A549 (cell line): ENCODE measurements around the gene BICDL1.

Experiments used
- TF ChIP-seq, protein P1 (sequence below): fragments of >200 bp; sonication (Bioruptor Twin); formaldehyde crosslinking; IDR thresholded peaks from 3 replicates; pipeline ENCODE4 v1.5.1; 2016
- TF ChIP-seq, protein P2 (sequence below): fragments of >200 bp; sonication (Bioruptor Twin); formaldehyde crosslinking; IDR thresholded peaks from 3 replicates; pipeline ENCODE4 v1.6.1; 2016
- TF ChIP-seq, protein P3 (sequence below): fragments of 150-350 bp; IDR thresholded peaks from 2 replicates; pipeline ENCODE4 v1.6.1; 2014; ENCODE audit warnings: low read depth, mild to moderate bottlenecking, low read length

DNA sequence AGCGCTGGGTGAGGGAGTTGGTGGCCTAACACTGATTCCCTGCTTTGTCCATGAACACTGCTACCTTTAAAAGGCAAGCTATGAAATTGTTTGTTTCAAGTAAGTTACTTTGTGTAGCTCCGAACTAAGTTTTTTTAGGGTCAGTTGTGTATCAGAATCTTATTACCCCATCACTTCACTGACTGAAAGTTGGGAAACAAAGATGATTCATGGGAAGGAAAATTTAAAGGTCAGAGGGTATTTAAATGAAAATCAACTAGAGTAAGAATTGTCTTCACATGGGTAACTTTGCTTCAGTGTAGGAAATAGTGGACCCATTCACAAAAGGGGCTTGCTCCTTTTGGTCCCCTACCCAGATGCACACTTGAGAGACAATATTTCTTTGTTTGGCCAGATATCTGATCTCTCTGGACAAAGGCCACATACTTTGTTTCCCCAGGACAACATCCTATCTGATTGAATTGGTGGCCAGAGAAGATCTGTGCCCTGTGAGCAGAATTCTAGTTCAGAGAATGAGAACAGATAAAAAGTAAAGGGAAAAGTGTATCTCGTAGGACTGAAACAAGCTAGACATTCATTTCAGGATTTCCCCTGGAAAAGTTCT lies 74.0 kb downstream of the BICDL1 start:
- TF ChIP-seq, protein P1, sequence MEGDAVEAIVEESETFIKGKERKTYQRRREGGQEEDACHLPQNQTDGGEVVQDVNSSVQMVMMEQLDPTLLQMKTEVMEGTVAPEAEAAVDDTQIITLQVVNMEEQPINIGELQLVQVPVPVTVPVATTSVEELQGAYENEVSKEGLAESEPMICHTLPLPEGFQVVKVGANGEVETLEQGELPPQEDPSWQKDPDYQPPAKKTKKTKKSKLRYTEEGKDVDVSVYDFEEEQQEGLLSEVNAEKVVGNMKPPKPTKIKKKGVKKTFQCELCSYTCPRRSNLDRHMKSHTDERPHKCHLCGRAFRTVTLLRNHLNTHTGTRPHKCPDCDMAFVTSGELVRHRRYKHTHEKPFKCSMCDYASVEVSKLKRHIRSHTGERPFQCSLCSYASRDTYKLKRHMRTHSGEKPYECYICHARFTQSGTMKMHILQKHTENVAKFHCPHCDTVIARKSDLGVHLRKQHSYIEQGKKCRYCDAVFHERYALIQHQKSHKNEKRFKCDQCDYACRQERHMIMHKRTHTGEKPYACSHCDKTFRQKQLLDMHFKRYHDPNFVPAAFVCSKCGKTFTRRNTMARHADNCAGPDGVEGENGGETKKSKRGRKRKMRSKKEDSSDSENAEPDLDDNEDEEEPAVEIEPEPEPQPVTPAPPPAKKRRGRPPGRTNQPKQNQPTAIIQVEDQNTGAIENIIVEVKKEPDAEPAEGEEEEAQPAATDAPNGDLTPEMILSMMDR: no peak
- TF ChIP-seq, protein P2, sequence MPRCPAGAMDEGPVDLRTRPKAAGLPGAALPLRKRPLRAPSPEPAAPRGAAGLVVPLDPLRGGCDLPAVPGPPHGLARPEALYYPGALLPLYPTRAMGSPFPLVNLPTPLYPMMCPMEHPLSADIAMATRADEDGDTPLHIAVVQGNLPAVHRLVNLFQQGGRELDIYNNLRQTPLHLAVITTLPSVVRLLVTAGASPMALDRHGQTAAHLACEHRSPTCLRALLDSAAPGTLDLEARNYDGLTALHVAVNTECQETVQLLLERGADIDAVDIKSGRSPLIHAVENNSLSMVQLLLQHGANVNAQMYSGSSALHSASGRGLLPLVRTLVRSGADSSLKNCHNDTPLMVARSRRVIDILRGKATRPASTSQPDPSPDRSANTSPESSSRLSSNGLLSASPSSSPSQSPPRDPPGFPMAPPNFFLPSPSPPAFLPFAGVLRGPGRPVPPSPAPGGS: no peak
- TF ChIP-seq, protein P3, sequence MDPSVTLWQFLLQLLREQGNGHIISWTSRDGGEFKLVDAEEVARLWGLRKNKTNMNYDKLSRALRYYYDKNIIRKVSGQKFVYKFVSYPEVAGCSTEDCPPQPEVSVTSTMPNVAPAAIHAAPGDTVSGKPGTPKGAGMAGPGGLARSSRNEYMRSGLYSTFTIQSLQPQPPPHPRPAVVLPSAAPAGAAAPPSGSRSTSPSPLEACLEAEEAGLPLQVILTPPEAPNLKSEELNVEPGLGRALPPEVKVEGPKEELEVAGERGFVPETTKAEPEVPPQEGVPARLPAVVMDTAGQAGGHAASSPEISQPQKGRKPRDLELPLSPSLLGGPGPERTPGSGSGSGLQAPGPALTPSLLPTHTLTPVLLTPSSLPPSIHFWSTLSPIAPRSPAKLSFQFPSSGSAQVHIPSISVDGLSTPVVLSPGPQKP: no peak
